ENCODE measurements around the gene HINFP. TPM values are rescaled to one million over a fixed set of nuclear protein-coding genes. Genes with fewer than 3 reads are reported as not detected.
A peak's percentile ranks its signal among the peaks of the same experiment; 100 is the strongest.
"Not testable (repeated sequence)": the region's sequence is repeated elsewhere in the genome, so short reads cannot be mapped to it uniquely, and the experiment has no call there.

The HINFP gene
- total RNA-seq, 4 donors from 2014 or later = 28.1 to 67.9 (median 49.0) TPM

DNA sequence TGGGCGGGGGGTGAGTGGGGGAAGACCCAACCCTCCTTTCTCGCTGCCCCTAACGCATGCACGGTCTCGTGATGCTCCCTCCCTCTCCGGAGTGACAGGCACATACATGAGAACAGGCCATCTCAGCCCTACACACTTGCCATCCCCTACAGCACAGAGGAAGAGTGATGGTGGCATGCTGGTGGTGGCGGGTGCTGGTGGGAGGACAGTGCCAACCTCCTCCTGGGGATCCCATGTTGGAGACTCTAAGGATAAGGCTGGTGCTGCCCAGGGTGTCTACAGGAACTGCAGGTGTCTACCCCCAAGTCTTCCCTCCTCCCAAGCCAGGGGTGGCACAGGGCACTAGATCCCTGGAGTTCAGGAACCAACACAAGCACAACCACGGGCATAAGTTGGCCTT, 40.5 kb downstream of the HINFP start:
- TF ChIP-seq, protein P1, sequence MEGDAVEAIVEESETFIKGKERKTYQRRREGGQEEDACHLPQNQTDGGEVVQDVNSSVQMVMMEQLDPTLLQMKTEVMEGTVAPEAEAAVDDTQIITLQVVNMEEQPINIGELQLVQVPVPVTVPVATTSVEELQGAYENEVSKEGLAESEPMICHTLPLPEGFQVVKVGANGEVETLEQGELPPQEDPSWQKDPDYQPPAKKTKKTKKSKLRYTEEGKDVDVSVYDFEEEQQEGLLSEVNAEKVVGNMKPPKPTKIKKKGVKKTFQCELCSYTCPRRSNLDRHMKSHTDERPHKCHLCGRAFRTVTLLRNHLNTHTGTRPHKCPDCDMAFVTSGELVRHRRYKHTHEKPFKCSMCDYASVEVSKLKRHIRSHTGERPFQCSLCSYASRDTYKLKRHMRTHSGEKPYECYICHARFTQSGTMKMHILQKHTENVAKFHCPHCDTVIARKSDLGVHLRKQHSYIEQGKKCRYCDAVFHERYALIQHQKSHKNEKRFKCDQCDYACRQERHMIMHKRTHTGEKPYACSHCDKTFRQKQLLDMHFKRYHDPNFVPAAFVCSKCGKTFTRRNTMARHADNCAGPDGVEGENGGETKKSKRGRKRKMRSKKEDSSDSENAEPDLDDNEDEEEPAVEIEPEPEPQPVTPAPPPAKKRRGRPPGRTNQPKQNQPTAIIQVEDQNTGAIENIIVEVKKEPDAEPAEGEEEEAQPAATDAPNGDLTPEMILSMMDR (IDR thresholded peaks at IDR 0.05) = no peak
- TF ChIP-seq POLR2A (IDR thresholded peaks at IDR 0.05) = no peak
- H3K27me3 ChIP-seq = no peaks in the 10 kb centered on the region
- no peaks in the 10 kb centered on the region for H3K4me1 ChIP-seq
- H3K27ac ChIP-seq = no peak overlapping the region
- no peak overlapping the region for H3K4me3 ChIP-seq
- H3K36me3 ChIP-seq = no peaks in the 10 kb centered on the region
- H3K9me3 ChIP-seq = no peaks in the 10 kb centered on the region
- no peak for DNase-seq

- no peaks in the 10 kb centered on the region for H3K4me1 ChIP-seq
- no peak for DNase-seq
- no peak for TF ChIP-seq POLR2A (IDR thresholded peaks at IDR 0.05)
- TF ChIP-seq, protein P1 (IDR thresholded peaks at IDR 0.05) = no peak
- no peaks in the 10 kb centered on the region for H3K36me3 ChIP-seq
- no peak overlapping the region for H3K27ac ChIP-seq
- H3K4me3 ChIP-seq = no peak overlapping the region
- H3K27me3 ChIP-seq = no peaks in the 10 kb centered on the region
- no peaks in the 10 kb centered on the region for H3K9me3 ChIP-seq
Measured at GRCh38 chr11:119166368-119167076, 45.1 kb downstream of the HINFP start.

DNA sequence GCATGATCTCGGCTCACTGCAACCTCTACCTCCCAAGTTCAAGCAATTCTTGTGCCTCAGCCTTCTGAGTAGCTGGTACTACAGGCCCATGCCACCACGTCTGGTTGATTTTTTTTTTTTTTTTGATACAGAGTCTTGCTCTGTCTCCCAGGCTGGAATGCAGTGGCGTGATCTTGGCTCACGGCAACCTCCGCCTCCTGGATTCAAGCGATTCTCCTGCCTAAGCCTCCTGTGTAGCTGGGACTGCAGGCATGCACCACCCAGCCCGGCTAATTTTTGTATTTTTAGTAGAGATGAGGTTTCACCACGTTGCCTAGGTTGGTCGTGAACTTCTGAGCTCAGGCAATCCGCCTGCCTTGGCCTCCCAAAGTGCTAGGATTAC, 45.7 kb downstream of the HINFP start:
- H3K36me3 ChIP-seq, H3K27ac ChIP-seq, DNase-seq, H3K27me3 ChIP-seq, H3K4me1 ChIP-seq, H3K9me3 ChIP-seq, H3K4me3 ChIP-seq: not testable (repeated sequence)

- H3K4me3 ChIP-seq = no peak overlapping the region
Measured at GRCh38 chr11:119167933-119168332, 46.6 kb downstream of the HINFP start.

DNA sequence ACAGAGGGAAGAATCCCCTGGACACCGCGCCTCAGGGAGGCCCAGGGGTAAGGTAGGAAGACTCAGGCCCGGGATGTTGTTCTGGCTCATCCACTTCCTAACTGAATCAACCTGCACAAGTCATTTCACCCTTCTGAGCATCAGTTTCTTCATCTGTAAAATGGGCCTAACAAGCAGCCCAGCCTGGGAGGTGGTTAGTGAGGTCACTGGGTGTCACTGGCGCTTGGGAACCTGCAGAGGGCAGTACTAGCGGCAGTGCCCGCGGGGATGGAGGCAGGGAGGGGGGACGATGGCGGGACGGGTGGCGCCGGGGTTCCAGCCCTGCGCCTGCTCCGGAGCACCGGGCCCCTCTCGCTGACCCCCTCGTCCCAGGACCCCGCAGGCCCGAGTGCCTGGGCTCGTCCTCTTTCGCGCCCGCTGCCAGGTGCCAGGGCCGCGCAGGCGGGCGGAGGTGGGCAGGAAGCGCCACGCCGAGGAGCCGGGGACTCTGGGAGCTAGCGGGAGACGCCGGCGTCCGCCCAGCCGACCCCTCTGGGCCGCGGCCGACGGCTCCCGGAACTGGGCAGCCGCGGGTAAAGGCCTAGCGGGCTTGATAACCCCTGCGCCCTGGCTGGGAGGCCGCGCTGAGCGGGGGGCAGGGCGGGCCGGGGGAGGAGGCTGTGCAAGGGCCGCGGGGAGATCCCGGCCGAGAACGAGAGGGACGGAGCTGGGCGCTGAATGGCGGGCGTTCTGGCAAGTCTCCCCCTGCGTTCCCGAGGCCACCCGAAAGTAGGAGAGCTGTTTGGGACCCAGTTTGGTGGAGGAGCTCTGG, 47.3 kb downstream of the HINFP start, which contains the start of gene NLRX1:
Gene NLRX1, plus strand, starts transcription at position 255 of the 811 bp plus-strand sequence. CDS start 2,679 bp downstream, outside the sequence.
- H3K4me3 ChIP-seq = peak within 1 kb of the TSS; percentile 73 to 96 (median 84)
- peak; percentile 79 to 93 (median 89) for DNase-seq
- TF ChIP-seq, protein P1 (IDR thresholded peaks at IDR 0.05) = peak; percentile 78 to 95 (median 90)
- peak; percentile 75 to 81 for TF ChIP-seq POLR2A (IDR thresholded peaks at IDR 0.05)

More at GRCh38 chr11:119167933-119168332, 46.6 kb downstream of the HINFP start:
- no peaks in the 10 kb centered on the region for H3K9me3 ChIP-seq
- H3K4me1 ChIP-seq = no peaks in the 10 kb centered on the region
- peak overlapping the region in 1 of 4 donors; percentile 88 for H3K27ac ChIP-seq
- no peak for DNase-seq
- no peaks in the 10 kb centered on the region for H3K36me3 ChIP-seq
- no peak for TF ChIP-seq POLR2A (IDR thresholded peaks at IDR 0.05)
- TF ChIP-seq, protein P1 (IDR thresholded peaks at IDR 0.05) = no peak
- H3K27me3 ChIP-seq = no peaks in the 10 kb centered on the region

GRCh38 chr11:119169282-119169719, 47.9 kb downstream of the HINFP start:
- TF ChIP-seq, protein P1 (IDR thresholded peaks at IDR 0.05) = no peak
- TF ChIP-seq POLR2A (IDR thresholded peaks at IDR 0.05) = no peak
- Histone ChIP-seq H3K9me3 (no peaks in the 10 kb centered on the region), H3K4me3 (peak overlapping the region; percentile 73 to 96 (median 84)), H3K27ac (peak overlapping the region; percentile 82 to 93 (median 90)), H3K27me3 (no peaks in the 10 kb centered on the region), H3K4me1 (no peaks in the 10 kb centered on the region), H3K36me3 (no peaks in the 10 kb centered on the region)
- no peak for DNase-seq

More for the DNA sequence above, 47.3 kb downstream of the HINFP start, which contains the start of gene NLRX1:
- H3K4me1 ChIP-seq = no peaks in the 10 kb centered on the region
- peak within 1 kb of the TSS; percentile 82 to 93 (median 90) for H3K27ac ChIP-seq
- no peaks in the 10 kb centered on the region for H3K9me3 ChIP-seq
- no peaks in the 10 kb centered on the region for H3K36me3 ChIP-seq
- no peaks in the 10 kb centered on the region for H3K27me3 ChIP-seq

Measured in Peyer's patch (tissue), 4 donors.